Mesenchymal stem cell (in vitro differentiated cells and primary cell): Measurements from ENCODE around the gene TSPAN4. TPM values are rescaled to one million over a fixed set of nuclear protein-coding genes. Genes with fewer than 3 reads are reported as not detected.

Experiments
- small RNA-seq: library from polyadenylated mRNA; stranded (forward); fragments of <200 nt; extraction: miRNeasy Mini kit (QIAGEN cat#:217004); gene quantifications from one replicate; pipeline ENCODE3, GENCODE V24; 2013; ENCODE audit warnings: low read depth

Gene TSPAN4

Small RNAs within 50 kb of the gene (small RNA-seq; reads per million reads assigned to genes)
- gene SNORA52 = not detected
